ENCODE measurements around the gene PPP2R3C.

- TF ChIP-seq RAD21 (conservative IDR thresholded peaks at IDR 0.05) (no peak), SMC3 (conservative IDR thresholded peaks at IDR 0.05; ENCODE audit: poor library complexity) (no peak), EP300 (conservative IDR thresholded peaks at IDR 0.05; ENCODE audit: poor library complexity, severe bottlenecking) (no peak), MXI1 (conservative IDR thresholded peaks at IDR 0.05; ENCODE audit: poor library complexity, severe bottlenecking) (no peak), TAF1 (IDR thresholded peaks at IDR 0.05; ENCODE audit: low read depth) (no peak), CTCF (IDR thresholded peaks at IDR 0.05; ENCODE audit: poor library complexity, severe bottlenecking) (no peak), POLR2AphosphoS5 (IDR thresholded peaks at IDR 0.05) (no peak), EZH2 (IDR thresholded peaks at IDR 0.05; ENCODE audit: borderline replicate concordance, insufficient read depth, low read length, poor library complexity, severe bottlenecking) (no peak), REST (IDR thresholded peaks at IDR 0.05; ENCODE audit: borderline replicate concordance) (no peak)
These were observed 33.3 kb downstream of the PPP2R3C start for GRCh38 chr14:35088514-35088913.
